ENCODE measurements around the gene GLIPR1L1.

Gene GLIPR1L1

GRCh38 chr12:75302781-75303180 lies 31.7 kb upstream of the GLIPR1L1 start:
- no peak overlapping the region for H3K27ac ChIP-seq
- no peak for TF ChIP-seq ZFX (IDR thresholded peaks at IDR 0.05; ENCODE audit: borderline replicate concordance)
- TF ChIP-seq, protein P1, sequence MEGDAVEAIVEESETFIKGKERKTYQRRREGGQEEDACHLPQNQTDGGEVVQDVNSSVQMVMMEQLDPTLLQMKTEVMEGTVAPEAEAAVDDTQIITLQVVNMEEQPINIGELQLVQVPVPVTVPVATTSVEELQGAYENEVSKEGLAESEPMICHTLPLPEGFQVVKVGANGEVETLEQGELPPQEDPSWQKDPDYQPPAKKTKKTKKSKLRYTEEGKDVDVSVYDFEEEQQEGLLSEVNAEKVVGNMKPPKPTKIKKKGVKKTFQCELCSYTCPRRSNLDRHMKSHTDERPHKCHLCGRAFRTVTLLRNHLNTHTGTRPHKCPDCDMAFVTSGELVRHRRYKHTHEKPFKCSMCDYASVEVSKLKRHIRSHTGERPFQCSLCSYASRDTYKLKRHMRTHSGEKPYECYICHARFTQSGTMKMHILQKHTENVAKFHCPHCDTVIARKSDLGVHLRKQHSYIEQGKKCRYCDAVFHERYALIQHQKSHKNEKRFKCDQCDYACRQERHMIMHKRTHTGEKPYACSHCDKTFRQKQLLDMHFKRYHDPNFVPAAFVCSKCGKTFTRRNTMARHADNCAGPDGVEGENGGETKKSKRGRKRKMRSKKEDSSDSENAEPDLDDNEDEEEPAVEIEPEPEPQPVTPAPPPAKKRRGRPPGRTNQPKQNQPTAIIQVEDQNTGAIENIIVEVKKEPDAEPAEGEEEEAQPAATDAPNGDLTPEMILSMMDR (IDR thresholded peaks at IDR 0.05): no peak

- no peak for TF ChIP-seq ZFX (IDR thresholded peaks at IDR 0.05; ENCODE audit: borderline replicate concordance)
- TF ChIP-seq, protein P1 (IDR thresholded peaks at IDR 0.05): no peak
- H3K27ac ChIP-seq: no peak overlapping the region
Measured at GRCh38 chr12:75305412-75306332, 28.8 kb upstream of the GLIPR1L1 start.

DNA sequence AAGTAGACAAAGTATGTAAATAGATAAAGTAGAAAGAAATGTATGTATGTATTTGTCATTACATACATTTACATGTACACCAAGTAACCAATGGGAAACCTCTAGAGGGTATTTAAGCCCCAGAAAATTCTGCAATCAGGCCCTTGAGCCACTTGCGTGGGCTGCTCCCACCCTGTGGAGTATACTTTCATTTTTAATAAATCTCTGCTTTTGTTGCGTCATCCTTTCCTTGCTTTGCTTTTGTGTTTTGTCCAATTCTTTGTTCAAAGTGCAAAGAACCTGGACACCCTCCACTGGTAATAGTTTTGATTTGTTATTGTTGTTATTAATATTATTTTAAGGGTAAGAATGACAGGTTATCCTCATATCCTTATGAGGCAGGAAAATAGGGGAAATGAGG lies 26.2 kb upstream of the GLIPR1L1 start:
- TF ChIP-seq, protein P1 (IDR thresholded peaks at IDR 0.05): no peak
- TF ChIP-seq ZFX (IDR thresholded peaks at IDR 0.05; ENCODE audit: borderline replicate concordance): no peak
- no peak overlapping the region for H3K27ac ChIP-seq

GRCh38 chr12:75311369-75311768 lies 23.1 kb upstream of the GLIPR1L1 start:
- no peak overlapping the region for H3K27ac ChIP-seq
- TF ChIP-seq, protein P1 (IDR thresholded peaks at IDR 0.05): no peak
- no peak for TF ChIP-seq ZFX (IDR thresholded peaks at IDR 0.05; ENCODE audit: borderline replicate concordance)

- H3K27ac ChIP-seq: no peak overlapping the region
- TF ChIP-seq, protein P1 (IDR thresholded peaks at IDR 0.05): no peak
- no peak for TF ChIP-seq ZFX (IDR thresholded peaks at IDR 0.05; ENCODE audit: borderline replicate concordance)
Measured at GRCh38 chr12:75315518-75315917, 19.0 kb upstream of the GLIPR1L1 start.

GRCh38 chr12:75317784-75318183 lies 16.7 kb upstream of the GLIPR1L1 start:
- TF ChIP-seq, protein P1 (IDR thresholded peaks at IDR 0.05): no peak
- TF ChIP-seq ZFX (IDR thresholded peaks at IDR 0.05; ENCODE audit: borderline replicate concordance): no peak

DNA sequence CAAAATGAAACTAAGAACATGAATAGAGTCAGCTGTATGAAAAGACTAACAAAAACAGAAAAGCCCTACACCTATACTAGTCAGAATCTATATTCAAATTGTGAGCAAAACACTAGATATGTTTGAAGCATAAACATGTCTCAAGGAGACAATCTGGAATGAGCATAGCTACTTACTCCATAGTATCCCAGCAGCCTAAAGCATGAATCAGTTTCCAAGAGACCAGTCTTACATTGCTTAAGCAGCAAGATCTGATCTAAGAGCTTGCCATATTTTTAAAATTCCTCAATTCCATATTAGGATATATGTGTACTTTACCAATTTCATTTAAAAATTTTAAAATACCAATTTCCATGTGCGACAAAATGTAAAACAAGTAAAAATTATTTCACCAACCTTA lies 12.0 kb upstream of the GLIPR1L1 start:
- TF ChIP-seq, protein P1 (IDR thresholded peaks at IDR 0.05): no peak
- TF ChIP-seq ZFX (IDR thresholded peaks at IDR 0.05; ENCODE audit: borderline replicate concordance): no peak
- no peak overlapping the region for H3K27ac ChIP-seq

More at GRCh38 chr12:75317784-75318183, 16.7 kb upstream of the GLIPR1L1 start:
- no peak overlapping the region for H3K27ac ChIP-seq

All from 22Rv1 (cell line).